Stimulated activated naive CD8-positive, alpha-beta T cell treated with anti-CD3 and anti-CD28 coated beads, Interleukin-15, Interleukin-2, amounts not matched to agents 100 ng/mL and 50 ng/mL, for 24 hours (primary cell): ENCODE measurements around the gene RCBTB2.
A peak's percentile ranks its signal among the peaks of the same experiment; 100 is the strongest.

Experiments
- H3K27ac Mint-ChIP-seq: one replicate; pipeline ENCODE4 v1.8.0; 2021; ENCODE audit warnings: mild to moderate bottlenecking, mixed read lengths
- H3K27me3 Mint-ChIP-seq: one replicate; pipeline ENCODE4 v1.8.0; 2021; ENCODE audit warnings: mixed read lengths
- H3K36me3 Mint-ChIP-seq: one replicate; pipeline ENCODE4 v1.8.0; 2021; ENCODE audit warnings: low read depth, mixed read lengths
- H3K4me1 Mint-ChIP-seq: one replicate; pipeline ENCODE4 v1.8.0; 2021; ENCODE audit warnings: low read depth, mixed read lengths
- H3K4me3 Mint-ChIP-seq: one replicate; pipeline ENCODE4 v1.8.0; 2021; ENCODE audit warnings: mild to moderate bottlenecking, mixed read lengths
- H3K9me3 Mint-ChIP-seq: one replicate; pipeline ENCODE4 v1.8.0; 2021; ENCODE audit warnings: mixed read lengths

RCBTB2 gene

GRCh38 chr13:48549658-48550057 lies 16.8 kb upstream of the RCBTB2 start:
- H3K4me3 Mint-ChIP-seq: no peak overlapping the region
- H3K36me3 Mint-ChIP-seq: peaks cover 4% of the 10 kb centered on the region
- no peak overlapping the region for H3K27ac Mint-ChIP-seq
- peaks cover 8% of the 10 kb centered on the region for H3K9me3 Mint-ChIP-seq
- peaks cover 30% of the 10 kb centered on the region for H3K27me3 Mint-ChIP-seq
- no peaks in the 10 kb centered on the region for H3K4me1 Mint-ChIP-seq

- H3K36me3 Mint-ChIP-seq: peaks cover 4% of the 10 kb centered on the region
- H3K4me3 Mint-ChIP-seq: no peak overlapping the region
- H3K27me3 Mint-ChIP-seq: peaks cover 25% of the 10 kb centered on the region
- peaks cover 8% of the 10 kb centered on the region for H3K9me3 Mint-ChIP-seq
- H3K27ac Mint-ChIP-seq: no peak overlapping the region
- peaks cover 3% of the 10 kb centered on the region for H3K4me1 Mint-ChIP-seq
Observed at GRCh38 chr13:48547663-48548092, 14.8 kb upstream of the RCBTB2 start.

- Mint-ChIP-seq H3K9me3 (no peaks in the 10 kb centered on the region), H3K4me3 (no peak overlapping the region), H3K4me1 (peaks cover 3% of the 10 kb centered on the region), H3K27me3 (peaks cover 19% of the 10 kb centered on the region), H3K27ac (no peak overlapping the region), H3K36me3 (no peaks in the 10 kb centered on the region)
Observed at GRCh38 chr13:48545608-48546007, 12.7 kb upstream of the RCBTB2 start.

- Mint-ChIP-seq H3K4me3 (no peak overlapping the region), H3K36me3 (no peaks in the 10 kb centered on the region), H3K9me3 (no peaks in the 10 kb centered on the region), H3K27ac (no peak overlapping the region), H3K4me1 (peaks cover 3% of the 10 kb centered on the region), H3K27me3 (peaks cover 4% of the 10 kb centered on the region)
Observed at GRCh38 chr13:48542581-48543341, 9.9 kb upstream of the RCBTB2 start.

GRCh38 chr13:48542138-48542537 lies 9.3 kb upstream of the RCBTB2 start:
- Mint-ChIP-seq H3K36me3 (no peaks in the 10 kb centered on the region), H3K27me3 (peaks cover 7% of the 10 kb centered on the region), H3K4me1 (peaks cover 3% of the 10 kb centered on the region), H3K9me3 (no peaks in the 10 kb centered on the region), H3K27ac (no peak overlapping the region), H3K4me3 (no peak overlapping the region)

GRCh38 chr13:48539550-48539949 lies 6.7 kb upstream of the RCBTB2 start:
- Mint-ChIP-seq H3K4me1 (peaks cover 3% of the 10 kb centered on the region), H3K27ac (no peak overlapping the region), H3K36me3 (no peaks in the 10 kb centered on the region), H3K4me3 (no peak overlapping the region), H3K27me3 (peaks cover 19% of the 10 kb centered on the region), H3K9me3 (peaks cover 9% of the 10 kb centered on the region)

GRCh38 chr13:48536621-48537250 lies 3.9 kb upstream of the RCBTB2 start:
- peaks cover 9% of the 10 kb centered on the region for H3K9me3 Mint-ChIP-seq
- peaks cover 19% of the 10 kb centered on the region for H3K27me3 Mint-ChIP-seq
- no peak overlapping the region for H3K4me3 Mint-ChIP-seq
- H3K36me3 Mint-ChIP-seq: no peaks in the 10 kb centered on the region
- no peak overlapping the region for H3K27ac Mint-ChIP-seq
- peaks cover 18% of the 10 kb centered on the region for H3K4me1 Mint-ChIP-seq

GRCh38 chr13:48535766-48536165 lies 2.9 kb upstream of the RCBTB2 start:
- peaks cover 19% of the 10 kb centered on the region for H3K27me3 Mint-ChIP-seq
- peaks cover 28% of the 10 kb centered on the region for H3K4me1 Mint-ChIP-seq
- H3K4me3 Mint-ChIP-seq: no peak overlapping the region
- no peak overlapping the region for H3K27ac Mint-ChIP-seq
- H3K9me3 Mint-ChIP-seq: peaks cover 9% of the 10 kb centered on the region
- H3K36me3 Mint-ChIP-seq: no peaks in the 10 kb centered on the region

- H3K4me3 Mint-ChIP-seq: no peak overlapping the region
Observed at GRCh38 chr13:48534911-48535501, 2.1 kb upstream of the RCBTB2 start.

GRCh38 chr13:48533961-48534600 lies 1.2 kb upstream of the RCBTB2 start:
- Mint-ChIP-seq H3K27me3 (peaks cover 19% of the 10 kb centered on the region), H3K4me1 (peaks cover 32% of the 10 kb centered on the region), H3K4me3 (peak overlapping the region; percentile 89)

More at GRCh38 chr13:48534911-48535501, 2.1 kb upstream of the RCBTB2 start:
- Mint-ChIP-seq H3K9me3 (peaks cover 9% of the 10 kb centered on the region), H3K27ac (no peak overlapping the region), H3K27me3 (peaks cover 19% of the 10 kb centered on the region), H3K36me3 (no peaks in the 10 kb centered on the region), H3K4me1 (peaks cover 32% of the 10 kb centered on the region)

GRCh38 chr13:48532256-48532505 lies 699 bp downstream of the RCBTB2 start:
- Mint-ChIP-seq H3K4me3 (peak overlapping the region; percentile 89), H3K4me1 (peaks cover 32% of the 10 kb centered on the region), H3K27me3 (peaks cover 12% of the 10 kb centered on the region), H3K36me3 (no peaks in the 10 kb centered on the region), H3K9me3 (peaks cover 9% of the 10 kb centered on the region), H3K27ac (peak overlapping the region; percentile 95)

More at GRCh38 chr13:48533961-48534600, 1.2 kb upstream of the RCBTB2 start:
- H3K9me3 Mint-ChIP-seq: peaks cover 9% of the 10 kb centered on the region
- H3K36me3 Mint-ChIP-seq: no peaks in the 10 kb centered on the region
- peak overlapping the region; percentile 95 for H3K27ac Mint-ChIP-seq

GRCh38 chr13:48531416-48532255 lies 1.2 kb downstream of the RCBTB2 start:
- peak overlapping the region; percentile 89 for H3K4me3 Mint-ChIP-seq
- H3K27me3 Mint-ChIP-seq: peaks cover 9% of the 10 kb centered on the region
- no peaks in the 10 kb centered on the region for H3K36me3 Mint-ChIP-seq
- peaks cover 32% of the 10 kb centered on the region for H3K4me1 Mint-ChIP-seq
- H3K9me3 Mint-ChIP-seq: peaks cover 9% of the 10 kb centered on the region
- H3K27ac Mint-ChIP-seq: peak overlapping the region; percentile 95

- H3K4me3 Mint-ChIP-seq: peak overlapping the region; percentile 89
Observed at GRCh38 chr13:48530833-48531232, 2.0 kb downstream of the RCBTB2 start.

GRCh38 chr13:48528720-48529119 lies 4.2 kb downstream of the RCBTB2 start:
- H3K36me3 Mint-ChIP-seq: no peaks in the 10 kb centered on the region
- H3K4me1 Mint-ChIP-seq: peaks cover 28% of the 10 kb centered on the region

More at GRCh38 chr13:48530833-48531232, 2.0 kb downstream of the RCBTB2 start:
- Mint-ChIP-seq H3K27ac (no peak overlapping the region), H3K4me1 (peaks cover 32% of the 10 kb centered on the region), H3K9me3 (peaks cover 4% of the 10 kb centered on the region), H3K36me3 (no peaks in the 10 kb centered on the region), H3K27me3 (peaks cover 4% of the 10 kb centered on the region)

More at GRCh38 chr13:48528720-48529119, 4.2 kb downstream of the RCBTB2 start:
- H3K9me3 Mint-ChIP-seq: no peaks in the 10 kb centered on the region
- H3K27me3 Mint-ChIP-seq: peaks cover 3% of the 10 kb centered on the region
- no peak overlapping the region for H3K4me3 Mint-ChIP-seq
- H3K27ac Mint-ChIP-seq: no peak overlapping the region
